ENCODE results near the gene WDR83. TPM values are rescaled to one million over a fixed set of nuclear protein-coding genes. Genes with fewer than 3 reads are reported as not detected.

WDR83 gene
- total and polyA plus RNA-seq, 10 of the 15 experiments (the other 5 are each of a cell fraction or from before 2014, with no cell fraction given) = 0.58 to 17.7 (median 10.8) TPM

DNA sequence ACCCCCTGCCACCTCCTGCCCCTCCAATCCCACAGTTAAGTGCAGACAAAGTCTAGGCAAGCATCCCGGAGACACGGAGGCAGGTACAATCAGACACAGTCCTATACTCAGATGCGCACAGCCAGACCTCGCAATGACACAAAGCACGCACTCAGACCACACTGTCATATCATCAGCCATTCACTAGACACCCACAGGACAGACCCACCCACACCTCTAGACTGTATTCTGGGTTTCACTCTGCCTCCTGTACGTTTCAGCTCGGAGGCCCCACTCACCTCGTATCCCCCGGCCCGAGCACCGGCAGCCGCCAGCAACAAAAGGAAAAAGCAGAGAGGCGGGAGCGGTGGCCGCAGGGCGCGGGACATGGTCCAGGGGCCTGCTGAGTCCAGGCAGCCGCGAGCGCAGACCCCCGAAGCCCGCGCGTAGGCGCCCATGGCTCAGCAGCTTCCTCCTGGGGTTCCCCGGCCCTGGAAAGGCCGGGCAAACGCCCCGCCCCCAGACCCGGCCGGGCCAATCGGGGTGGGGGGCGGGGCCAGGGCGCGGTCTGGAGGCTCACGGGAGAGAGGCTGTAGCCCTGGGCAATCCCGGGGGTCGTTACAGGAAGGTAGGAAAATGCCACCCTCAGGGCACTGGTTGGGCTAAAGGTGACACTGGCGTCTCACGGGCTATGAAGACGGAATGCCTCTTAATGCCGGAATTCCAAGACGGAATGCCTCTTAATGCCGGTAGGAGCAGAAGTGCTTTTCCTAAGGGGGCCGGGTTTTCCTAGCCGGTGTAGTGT, at the start of gene WDR83, which contains the start of gene MAN2B1 (continued):
- TF ChIP-seq, protein P1, sequence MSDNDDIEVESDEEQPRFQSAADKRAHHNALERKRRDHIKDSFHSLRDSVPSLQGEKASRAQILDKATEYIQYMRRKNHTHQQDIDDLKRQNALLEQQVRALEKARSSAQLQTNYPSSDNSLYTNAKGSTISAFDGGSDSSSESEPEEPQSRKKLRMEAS (IDR thresholded peaks at IDR 0.05; ENCODE audit: low read depth, low read length) = no peak
- TF ChIP-seq JUNB (IDR thresholded peaks at IDR 0.05) = no peak
- TF ChIP-seq, protein P2, sequence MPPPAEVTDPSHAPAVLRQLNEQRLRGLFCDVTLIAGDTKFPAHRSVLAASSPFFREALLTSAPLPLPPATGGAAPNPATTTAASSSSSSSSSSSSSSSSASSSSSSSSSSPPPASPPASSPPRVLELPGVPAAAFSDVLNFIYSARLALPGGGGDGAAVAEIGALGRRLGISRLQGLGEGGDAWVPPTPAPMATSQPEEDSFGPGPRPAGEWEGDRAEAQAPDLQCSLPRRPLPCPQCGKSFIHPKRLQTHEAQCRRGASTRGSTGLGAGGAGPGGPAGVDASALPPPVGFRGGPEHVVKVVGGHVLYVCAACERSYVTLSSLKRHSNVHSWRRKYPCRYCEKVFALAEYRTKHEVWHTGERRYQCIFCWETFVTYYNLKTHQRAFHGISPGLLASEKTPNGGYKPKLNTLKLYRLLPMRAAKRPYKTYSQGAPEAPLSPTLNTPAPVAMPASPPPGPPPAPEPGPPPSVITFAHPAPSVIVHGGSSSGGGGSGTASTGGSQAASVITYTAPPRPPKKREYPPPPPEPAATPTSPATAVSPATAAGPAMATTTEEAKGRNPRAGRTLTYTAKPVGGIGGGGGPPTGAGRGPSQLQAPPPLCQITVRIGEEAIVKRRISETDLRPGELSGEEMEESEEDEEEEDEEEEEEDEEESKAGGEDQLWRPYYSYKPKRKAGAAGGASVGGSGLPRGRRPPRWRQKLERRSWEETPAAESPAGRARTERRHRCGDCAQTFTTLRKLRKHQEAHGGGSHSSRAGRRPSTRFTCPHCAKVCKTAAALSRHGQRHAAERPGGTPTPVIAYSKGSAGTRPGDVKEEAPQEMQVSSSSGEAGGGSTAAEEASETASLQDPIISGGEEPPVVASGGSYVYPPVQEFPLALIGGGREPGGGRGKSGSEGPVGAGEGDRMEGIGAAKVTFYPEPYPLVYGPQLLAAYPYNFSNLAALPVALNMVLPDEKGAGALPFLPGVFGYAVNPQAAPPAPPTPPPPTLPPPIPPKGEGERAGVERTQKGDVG (CRISPR knock-in tag; IDR thresholded peaks at IDR 0.05) = no peak
- TF ChIP-seq EZH2 (IDR thresholded peaks at IDR 0.05; ENCODE audit: borderline replicate concordance, control insufficient read depth, low read depth, low read length) = no peak
- TF ChIP-seq ZNF207 (IDR thresholded peaks at IDR 0.05; ENCODE audit: borderline replicate concordance) = no peak
- TF ChIP-seq IKZF1 (conservative IDR thresholded peaks at IDR 0.05) = peak; percentile 69
- no peak for TF ChIP-seq RBBP5 (conservative IDR thresholded peaks at IDR 0.05)
- TF ChIP-seq HDAC6 (IDR thresholded peaks at IDR 0.05; ENCODE audit: unreplicated experiment) = no peak
- TF ChIP-seq RAD51 (IDR thresholded peaks at IDR 0.05) = no peak
- peak; percentile 80 for TF ChIP-seq POLR2A (IDR thresholded peaks at IDR 0.05; ENCODE audit: low read depth, low read length)
- no peak for TF ChIP-seq RELA (IDR thresholded peaks at IDR 0.05; ENCODE audit: borderline replicate concordance, partially characterized antibody)
- TF ChIP-seq CBFB (IDR thresholded peaks at IDR 0.05; ENCODE audit: low read depth) = peak; percentile 24; the same call in 1 of the 2 replicates
- TF ChIP-seq, protein P3, sequence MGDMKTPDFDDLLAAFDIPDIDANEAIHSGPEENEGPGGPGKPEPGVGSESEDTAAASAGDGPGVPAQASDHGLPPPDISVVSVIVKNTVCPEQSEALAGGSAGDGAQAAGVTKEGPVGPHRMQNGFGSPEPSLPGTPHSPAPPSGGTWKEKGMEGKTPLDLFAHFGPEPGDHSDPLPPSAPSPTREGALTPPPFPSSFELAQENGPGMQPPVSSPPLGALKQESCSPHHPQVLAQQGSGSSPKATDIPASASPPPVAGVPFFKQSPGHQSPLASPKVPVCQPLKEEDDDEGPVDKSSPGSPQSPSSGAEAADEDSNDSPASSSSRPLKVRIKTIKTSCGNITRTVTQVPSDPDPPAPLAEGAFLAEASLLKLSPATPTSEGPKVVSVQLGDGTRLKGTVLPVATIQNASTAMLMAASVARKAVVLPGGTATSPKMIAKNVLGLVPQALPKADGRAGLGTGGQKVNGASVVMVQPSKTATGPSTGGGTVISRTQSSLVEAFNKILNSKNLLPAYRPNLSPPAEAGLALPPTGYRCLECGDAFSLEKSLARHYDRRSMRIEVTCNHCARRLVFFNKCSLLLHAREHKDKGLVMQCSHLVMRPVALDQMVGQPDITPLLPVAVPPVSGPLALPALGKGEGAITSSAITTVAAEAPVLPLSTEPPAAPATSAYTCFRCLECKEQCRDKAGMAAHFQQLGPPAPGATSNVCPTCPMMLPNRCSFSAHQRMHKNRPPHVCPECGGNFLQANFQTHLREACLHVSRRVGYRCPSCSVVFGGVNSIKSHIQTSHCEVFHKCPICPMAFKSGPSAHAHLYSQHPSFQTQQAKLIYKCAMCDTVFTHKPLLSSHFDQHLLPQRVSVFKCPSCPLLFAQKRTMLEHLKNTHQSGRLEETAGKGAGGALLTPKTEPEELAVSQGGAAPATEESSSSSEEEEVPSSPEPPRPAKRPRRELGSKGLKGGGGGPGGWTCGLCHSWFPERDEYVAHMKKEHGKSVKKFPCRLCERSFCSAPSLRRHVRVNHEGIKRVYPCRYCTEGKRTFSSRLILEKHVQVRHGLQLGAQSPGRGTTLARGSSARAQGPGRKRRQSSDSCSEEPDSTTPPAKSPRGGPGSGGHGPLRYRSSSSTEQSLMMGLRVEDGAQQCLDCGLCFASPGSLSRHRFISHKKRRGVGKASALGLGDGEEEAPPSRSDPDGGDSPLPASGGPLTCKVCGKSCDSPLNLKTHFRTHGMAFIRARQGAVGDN (IDR thresholded peaks at IDR 0.05) = 0 out of 2 replicates have a peak, but pooled peaks have one; percentile 21
- TF ChIP-seq, protein P4, sequence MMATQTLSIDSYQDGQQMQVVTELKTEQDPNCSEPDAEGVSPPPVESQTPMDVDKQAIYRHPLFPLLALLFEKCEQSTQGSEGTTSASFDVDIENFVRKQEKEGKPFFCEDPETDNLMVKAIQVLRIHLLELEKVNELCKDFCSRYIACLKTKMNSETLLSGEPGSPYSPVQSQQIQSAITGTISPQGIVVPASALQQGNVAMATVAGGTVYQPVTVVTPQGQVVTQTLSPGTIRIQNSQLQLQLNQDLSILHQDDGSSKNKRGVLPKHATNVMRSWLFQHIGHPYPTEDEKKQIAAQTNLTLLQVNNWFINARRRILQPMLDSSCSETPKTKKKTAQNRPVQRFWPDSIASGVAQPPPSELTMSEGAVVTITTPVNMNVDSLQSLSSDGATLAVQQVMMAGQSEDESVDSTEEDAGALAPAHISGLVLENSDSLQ (IDR thresholded peaks at IDR 0.05) = peak; percentile 42; the same call in 1 of the 2 replicates
- TF ChIP-seq SMC3 (IDR thresholded peaks at IDR 0.05; ENCODE audit: borderline replicate concordance, low read length) = no peak
- TF ChIP-seq NFIC (IDR thresholded peaks at IDR 0.05; ENCODE audit: low read depth, low read length) = no peak
- TF ChIP-seq SRF (IDR thresholded peaks at IDR 0.05; ENCODE audit: low read depth in 2 of 2, low read length in 2 of 2) = 0 out of 4 replicates have a peak, but pooled peaks of 1 of the 2 experiments have one; percentile 39
- no peak for TF ChIP-seq ESRRA (IDR thresholded peaks at IDR 0.05; ENCODE audit: low read length)
- no peak for TF ChIP-seq SUPT20H (IDR thresholded peaks at IDR 0.05; ENCODE audit: borderline replicate concordance, control insufficient read depth, low read depth, low read length)
- no peak for TF ChIP-seq RCOR1 (conservative IDR thresholded peaks at IDR 0.05; ENCODE audit: low read depth, low read length)
- TF ChIP-seq FOXM1 (IDR thresholded peaks at IDR 0.05; ENCODE audit: low read depth, low read length) = no peak
